Ecto neural progenitor cell (in vitro differentiated cells): ENCODE results near the gene SPINT3.

Experiments used
- DNase-seq: peaks from one replicate; pipeline ENCODE4 v3.0.0-alpha.2; 2018; ENCODE audit warnings: low spot score

The SPINT3 gene

GRCh38 chr20:45515147-45515913 is at the start of gene SPINT3:
TSS of gene SPINT3 (minus strand) at chr20:45515622. CDS start at chr20:45515608, 14 bp downstream.
- DNase-seq = no peak

GRCh38 chr20:45564760-45565276 is 49.4 kb upstream of the SPINT3 start:
- DNase-seq = no peak

GRCh38 chr20:45555198-45555597 is 39.8 kb upstream of the SPINT3 start:
- DNase-seq = no peak

GRCh38 chr20:45552456-45552855 is 37.0 kb upstream of the SPINT3 start:
- DNase-seq = no peak

- DNase-seq = no peak
Measured at GRCh38 chr20:45550765-45551164, 35.3 kb upstream of the SPINT3 start.

- no peak for DNase-seq
Measured at GRCh38 chr20:45548410-45548809, 33.0 kb upstream of the SPINT3 start.

GRCh38 chr20:45547206-45547770 is 31.9 kb upstream of the SPINT3 start, which contains the start of gene EPPIN:
TSS of gene EPPIN (minus strand) at chr20:45547401. CDS start at chr20:45547357, 44 bp downstream.
- no peak for DNase-seq

GRCh38 chr20:45545754-45546453 is 30.5 kb upstream of the SPINT3 start:
- no peak for DNase-seq

GRCh38 chr20:45545351-45545750 is 29.9 kb upstream of the SPINT3 start:
- no peak for DNase-seq

GRCh38 chr20:45539382-45539781 is 24.0 kb upstream of the SPINT3 start, which contains the start of gene WFDC6:
TSS of gene WFDC6 (minus strand) at chr20:45539482. CDS start at chr20:45539407, 75 bp downstream.
- DNase-seq = no peak

- no peak for DNase-seq
Measured at GRCh38 chr20:45538209-45538799, 22.9 kb upstream of the SPINT3 start.

- DNase-seq = no peak
Measured at GRCh38 chr20:45527294-45527693, 11.9 kb upstream of the SPINT3 start.

GRCh38 chr20:45523821-45524220 is 8.4 kb upstream of the SPINT3 start:
- no peak for DNase-seq

GRCh38 chr20:45518282-45518681 is 2.9 kb upstream of the SPINT3 start:
- DNase-seq = no peak

GRCh38 chr20:45510242-45510862 is 5.1 kb downstream of the SPINT3 start:
- DNase-seq = no peak

GRCh38 chr20:45509091-45509490 is 6.3 kb downstream of the SPINT3 start:
- no peak for DNase-seq

GRCh38 chr20:45508068-45508886 is 7.1 kb downstream of the SPINT3 start:
- no peak for DNase-seq

- DNase-seq = no peak
Measured at GRCh38 chr20:45507011-45507820, 8.2 kb downstream of the SPINT3 start.

GRCh38 chr20:45506398-45506797 is 9.0 kb downstream of the SPINT3 start:
- DNase-seq = no peak

GRCh38 chr20:45503403-45503802 is 12.0 kb downstream of the SPINT3 start:
- no peak for DNase-seq
